Calu3 (cell line): ENCODE measurements around the gene KIF16B. TPM values are rescaled to one million over a fixed set of nuclear protein-coding genes. Genes with fewer than 3 reads are reported as not detected.

Experiments used
- Bru-seq: library from RNA; stranded (reverse); fragments of 400-500 nt; gene quantifications from one replicate; lab custom pipeline; 2021; lab: Mats Ljungman, UMichigan
- BruChase-seq, 2 experiments: library from RNA; stranded (reverse); fragments of 400-500 nt; gene quantifications; one replicate each; lab custom pipeline; 2021; lab: Mats Ljungman, UMichigan
- BruUV-seq: library from RNA; stranded (reverse); fragments of 400-500 nt; replicated peaks from 2 replicates; lab custom pipeline; 2021; lab: Mats Ljungman, UMichigan
- CTCF ChIA-PET: fragments of 300-600 bp; sonication (Branson Sonifier 250); formaldehyde crosslinking; loops from one replicate; lab custom pipeline; 2022; ENCODE audit warnings: antibody characterized with exemption; lab: Charles Lee
- DNase-seq: peaks from one replicate; pipeline ENCODE4 v3.0.0; 2022
- H3K27ac Mint-ChIP-seq: one replicate; pipeline ENCODE4 v1.8.0; 2022; ENCODE audit warnings: mixed read lengths; ENCODE audit not compliant: unreplicated experiment
- H3K27me3 Mint-ChIP-seq: one replicate; pipeline ENCODE4 v1.8.0; 2022; ENCODE audit warnings: mixed read lengths; ENCODE audit not compliant: unreplicated experiment
- H3K36me3 Mint-ChIP-seq: one replicate; pipeline ENCODE4 v1.8.0; 2022; ENCODE audit warnings: mild to moderate bottlenecking, moderate library complexity, mixed read lengths; ENCODE audit not compliant: insufficient read depth, unreplicated experiment
- H3K4me1 Mint-ChIP-seq: one replicate; pipeline ENCODE4 v1.8.0; 2022; ENCODE audit warnings: mild to moderate bottlenecking, low read depth, mixed read lengths; ENCODE audit not compliant: unreplicated experiment
- H3K4me3 Mint-ChIP-seq: one replicate; pipeline ENCODE4 v1.8.0; 2022; ENCODE audit warnings: mild to moderate bottlenecking, low read depth, moderate library complexity, mixed read lengths; ENCODE audit not compliant: unreplicated experiment
- H3K9me3 Mint-ChIP-seq: one replicate; pipeline ENCODE4 v1.8.0; 2022; ENCODE audit warnings: low read depth, mixed read lengths; ENCODE audit not compliant: unreplicated experiment
- intact Hi-C: fragments of 100-400 bp; cut with micrococcal nuclease; formaldehyde crosslinking; loops from one replicate; pipeline ENCODE4 v1.10.0; 2022; ENCODE audit not compliant: unreplicated experiment
- long read RNA-seq: library from polyadenylated mRNA; stranded (forward); transcript quantifications from one replicate; pipeline ENCODE4 v2.0.0, GENCODE V29; 2022
- total RNA-seq: library from RNA; stranded (reverse); gene quantifications from 2 replicates; pipeline ENCODE4 v1.2.3, GENCODE V29; 2022
- TF ChIP-seq, protein P1 (sequence below): fragments of 200-600 bp; IDR thresholded peaks from one replicate; pipeline ENCODE4 v1.8.0; 2022; ENCODE audit warnings: antibody characterized with exemption; ENCODE audit not compliant: unreplicated experiment

The KIF16B gene
- total RNA-seq: 4.3 TPM in 2 replicates
- percentile 47 among the genes with signal in this experiment for Bru-seq, nascent RNA
- percentile 36 among the genes with signal in this experiment for BruChase-seq, experiment 1, labeled RNA remaining after a 6-hour chase
- BruChase-seq, experiment 2, labeled RNA remaining after a 2-hour chase: percentile 36 among the genes with signal in this experiment
- long read RNA-seq, full-length matches to known transcripts: 1 of 3 reads
- long read RNA-seq, partial matches to known transcripts: 1 of 3 reads
- long read RNA-seq, other reads (novel, unspliced or antisense): 1 of 3 reads

DNA sequence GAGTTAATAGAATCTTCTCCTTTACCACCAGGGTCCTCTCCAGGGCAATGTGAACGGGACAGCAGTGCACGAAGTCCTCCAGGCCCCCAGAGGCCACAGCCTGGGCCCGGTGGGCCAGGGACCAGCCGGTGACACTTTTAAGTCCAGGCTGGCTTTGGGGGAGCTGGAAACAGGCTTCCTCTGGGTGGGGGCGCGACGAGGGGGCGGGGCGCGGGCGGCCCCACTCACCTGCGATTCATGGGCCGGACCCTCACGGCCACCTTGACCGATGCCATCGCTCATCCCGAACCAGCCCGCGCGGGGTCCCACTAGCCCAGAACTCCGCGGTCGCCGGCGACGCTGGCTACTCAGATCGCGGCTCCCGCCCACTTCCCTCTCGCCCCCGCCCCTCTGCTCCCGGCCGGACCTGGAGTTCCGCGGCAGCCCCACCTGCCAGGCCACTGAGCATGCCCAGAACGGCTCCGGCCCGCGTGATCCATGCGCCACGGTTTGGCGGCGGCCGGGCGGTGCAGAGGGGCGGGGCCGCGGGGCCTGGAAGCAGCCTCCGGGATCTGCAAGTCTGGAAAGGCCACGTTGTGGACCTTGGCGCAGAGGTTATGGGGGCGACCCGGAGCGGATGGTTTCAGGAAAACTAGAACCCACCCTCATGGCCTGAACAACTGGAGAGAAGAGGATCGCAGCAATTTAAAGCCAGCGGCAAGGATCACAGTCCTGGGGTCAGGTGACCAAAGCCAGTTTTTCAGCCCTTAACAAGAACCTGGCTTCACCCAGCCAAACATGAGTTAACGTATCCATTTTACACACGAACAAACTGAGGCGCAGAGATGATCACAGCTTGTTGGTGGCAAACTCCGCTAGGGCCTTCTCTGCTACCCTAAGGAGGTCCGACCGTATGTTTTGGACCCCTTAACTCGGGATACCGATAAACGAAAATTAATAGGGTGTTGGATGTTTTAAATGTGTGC, at the start of gene KIF16B:
KIF16B (minus strand) TSS at position 448 of the 965 bp plus-strand sequence; CDS start at position 275, 173 bp downstream.
- no peaks in the 10 kb centered on the region for H3K27me3 Mint-ChIP-seq
- BruUV-seq: no TSS peak
- H3K4me1 Mint-ChIP-seq: peaks cover 11% of the 10 kb centered on the region
- CTCF ChIA-PET: interaction anchor here (0.6 kb wide), 1 partner anchor 191 kb away, joined by 5 read pairs; no protein-coding TSS in a partner anchor
- no peaks in the 10 kb centered on the region for H3K9me3 Mint-ChIP-seq
- no peak within 1 kb of the TSS for H3K27ac Mint-ChIP-seq
- intact Hi-C loops: no loop called here
- peaks cover 8% of the 10 kb centered on the region for H3K36me3 Mint-ChIP-seq
- peak within 1 kb of the TSS; percentile 69 for H3K4me3 Mint-ChIP-seq
- TF ChIP-seq, protein P1, sequence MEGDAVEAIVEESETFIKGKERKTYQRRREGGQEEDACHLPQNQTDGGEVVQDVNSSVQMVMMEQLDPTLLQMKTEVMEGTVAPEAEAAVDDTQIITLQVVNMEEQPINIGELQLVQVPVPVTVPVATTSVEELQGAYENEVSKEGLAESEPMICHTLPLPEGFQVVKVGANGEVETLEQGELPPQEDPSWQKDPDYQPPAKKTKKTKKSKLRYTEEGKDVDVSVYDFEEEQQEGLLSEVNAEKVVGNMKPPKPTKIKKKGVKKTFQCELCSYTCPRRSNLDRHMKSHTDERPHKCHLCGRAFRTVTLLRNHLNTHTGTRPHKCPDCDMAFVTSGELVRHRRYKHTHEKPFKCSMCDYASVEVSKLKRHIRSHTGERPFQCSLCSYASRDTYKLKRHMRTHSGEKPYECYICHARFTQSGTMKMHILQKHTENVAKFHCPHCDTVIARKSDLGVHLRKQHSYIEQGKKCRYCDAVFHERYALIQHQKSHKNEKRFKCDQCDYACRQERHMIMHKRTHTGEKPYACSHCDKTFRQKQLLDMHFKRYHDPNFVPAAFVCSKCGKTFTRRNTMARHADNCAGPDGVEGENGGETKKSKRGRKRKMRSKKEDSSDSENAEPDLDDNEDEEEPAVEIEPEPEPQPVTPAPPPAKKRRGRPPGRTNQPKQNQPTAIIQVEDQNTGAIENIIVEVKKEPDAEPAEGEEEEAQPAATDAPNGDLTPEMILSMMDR: no peak
- DNase-seq: peak; percentile 81

GRCh38 chr20:16622501-16622900, 49.3 kb upstream of the KIF16B start:
- H3K36me3 Mint-ChIP-seq: no peaks in the 10 kb centered on the region
- BruUV-seq: no TSS peak
- H3K27ac Mint-ChIP-seq: no peak overlapping the region
- DNase-seq: no peak
- intact Hi-C loops: no loop called here
- H3K9me3 Mint-ChIP-seq: no peaks in the 10 kb centered on the region
- CTCF ChIA-PET: no interaction called here
- no peaks in the 10 kb centered on the region for H3K4me1 Mint-ChIP-seq
- no peaks in the 10 kb centered on the region for H3K27me3 Mint-ChIP-seq
- no peak overlapping the region for H3K4me3 Mint-ChIP-seq
- TF ChIP-seq, protein P1: no peak

GRCh38 chr20:16621435-16622141, 48.3 kb upstream of the KIF16B start:
- TF ChIP-seq, protein P1: no peak
- Mint-ChIP-seq H3K36me3 (no peaks in the 10 kb centered on the region), H3K9me3 (no peaks in the 10 kb centered on the region), H3K27me3 (no peaks in the 10 kb centered on the region), H3K4me1 (no peaks in the 10 kb centered on the region), H3K27ac (no peak overlapping the region), H3K4me3 (no peak overlapping the region)
- intact Hi-C loops: no loop called here
- no TSS peak for BruUV-seq
- DNase-seq: no peak
- CTCF ChIA-PET: no interaction called here

GRCh38 chr20:16620961-16621360, 47.7 kb upstream of the KIF16B start:
- H3K27ac Mint-ChIP-seq: no peak overlapping the region
- no peak for DNase-seq
- intact Hi-C loops: no loop called here
- no TSS peak for BruUV-seq
- TF ChIP-seq, protein P1: no peak
- H3K4me1 Mint-ChIP-seq: no peaks in the 10 kb centered on the region
- no peaks in the 10 kb centered on the region for H3K27me3 Mint-ChIP-seq
- no peaks in the 10 kb centered on the region for H3K9me3 Mint-ChIP-seq
- CTCF ChIA-PET: no interaction called here
- no peaks in the 10 kb centered on the region for H3K36me3 Mint-ChIP-seq
- H3K4me3 Mint-ChIP-seq: no peak overlapping the region
